CD4-positive, alpha-beta T cell treated with Interleukin-2 at 100 ng/mL for 4 hours (primary cell): ENCODE measurements around the gene FOXL2.

Source experiments
- DNase-seq: peaks from one replicate; pipeline ENCODE4 v3.0.0-alpha.2; 2020; ENCODE audit warnings: low spot score

FOXL2 gene

DNA sequence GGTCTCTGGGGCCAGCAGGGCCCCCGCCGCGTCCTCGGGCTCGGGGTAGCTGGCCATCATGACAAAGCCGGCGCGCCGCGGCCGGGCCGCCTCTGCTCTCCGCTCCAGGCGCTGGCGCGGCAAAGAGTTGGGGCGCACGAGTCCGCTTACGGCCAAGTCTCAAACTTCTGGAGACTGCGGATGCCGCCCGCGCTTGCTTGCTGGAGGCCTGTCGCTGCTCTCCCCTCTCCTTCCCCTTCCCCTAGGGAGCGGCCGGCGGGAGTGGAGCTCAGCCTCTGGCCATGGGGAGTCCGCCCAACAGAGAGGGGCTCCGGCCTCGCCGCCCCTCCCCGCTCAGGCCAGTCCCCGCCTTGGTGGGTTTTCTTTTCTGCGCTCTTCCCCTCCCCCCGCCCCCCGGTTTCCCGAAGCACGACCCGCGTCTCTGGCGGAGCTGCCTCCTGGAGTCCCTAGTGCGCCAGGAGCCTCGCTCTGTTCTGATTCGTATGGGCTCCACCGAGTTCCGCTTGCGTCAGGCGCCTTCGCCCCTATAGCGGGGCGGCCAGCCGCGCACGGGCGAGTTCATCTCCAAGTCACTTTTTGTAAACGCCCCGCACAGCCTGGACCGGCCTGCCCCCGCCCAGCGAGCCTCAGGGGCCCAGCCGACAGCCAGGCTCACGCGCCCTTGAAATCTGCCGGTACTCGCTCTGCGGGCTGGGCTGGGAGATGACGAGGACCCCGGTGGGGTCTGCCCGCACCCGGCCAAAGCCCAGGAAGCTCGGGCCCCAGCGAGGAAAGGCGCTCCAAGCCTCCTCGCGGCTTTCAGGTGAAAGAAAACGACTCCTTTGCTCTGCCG is at the start of gene FOXL2, which contains the start of gene FOXL2NB:
FOXL2 (minus strand) TSS at position 475 of the 832 bp plus-strand sequence; CDS start at position 60, 415 bp downstream.
FOXL2NB (plus strand) TSS at position 555 of the 832 bp plus-strand sequence; CDS start at position 703, 148 bp downstream.
- no peak for DNase-seq

DNA sequence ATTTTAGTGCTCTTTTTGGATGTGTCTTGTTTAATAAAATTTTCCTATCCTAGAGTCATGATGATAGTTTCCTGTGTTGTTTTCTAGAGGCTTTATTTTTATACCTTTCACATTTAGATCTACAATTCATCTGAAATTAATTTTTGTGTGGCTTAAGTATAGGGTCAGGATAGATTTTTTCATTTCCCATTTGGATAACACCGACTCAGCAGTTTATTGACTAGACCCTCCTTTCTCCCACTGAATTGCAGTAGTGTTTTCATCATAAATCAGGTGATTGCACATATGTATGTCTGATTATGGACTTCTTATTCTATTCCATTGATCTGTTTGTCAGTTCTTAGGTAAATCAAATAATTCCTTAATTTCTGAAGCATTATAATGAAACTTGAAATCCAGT is 48.8 kb upstream of the FOXL2 start:
- DNase-seq, result no peak

DNA sequence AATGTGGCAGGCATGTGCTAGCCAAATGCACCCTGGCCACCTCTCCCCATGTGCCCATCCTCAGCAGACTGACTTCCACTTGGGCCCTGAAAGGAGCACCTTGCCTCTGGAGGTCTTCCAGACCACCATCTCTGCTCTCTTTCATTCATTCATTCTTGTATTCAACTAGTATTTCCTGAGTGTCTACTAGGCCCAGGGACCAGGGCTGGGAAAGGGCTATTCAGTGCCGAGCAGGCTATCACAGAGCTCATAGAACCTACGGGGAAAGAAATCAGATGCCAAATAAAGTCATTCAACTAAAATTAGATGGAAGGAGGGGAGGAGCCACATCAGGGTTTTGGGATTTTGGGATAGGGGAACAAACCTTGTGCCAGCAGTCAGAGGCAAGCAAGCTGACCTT is 40.2 kb upstream of the FOXL2 start:
- no peak for DNase-seq

DNA sequence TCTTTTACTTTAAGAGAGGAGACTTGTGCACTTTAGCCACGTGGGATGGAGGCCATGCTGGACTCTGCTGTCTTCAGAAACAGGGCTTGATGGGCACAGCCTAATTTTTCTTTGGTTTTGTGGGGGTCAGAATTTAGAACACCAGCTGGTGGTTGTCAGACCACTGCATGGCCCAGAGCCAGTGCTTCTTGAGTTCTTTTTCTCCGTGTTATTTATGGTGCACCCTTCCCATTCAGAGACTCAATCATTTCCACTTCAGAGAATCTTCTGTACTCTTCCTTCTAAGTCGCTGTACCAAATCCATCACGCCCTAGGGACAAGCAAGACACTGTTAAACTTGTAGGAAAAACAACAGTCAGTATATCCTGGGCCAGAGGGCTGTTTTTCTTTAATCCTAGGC is 39.0 kb upstream of the FOXL2 start:
- DNase-seq, result no peak

GRCh38 chr3:138984816-138985215 is 37.9 kb upstream of the FOXL2 start:
- no peak for DNase-seq

DNA sequence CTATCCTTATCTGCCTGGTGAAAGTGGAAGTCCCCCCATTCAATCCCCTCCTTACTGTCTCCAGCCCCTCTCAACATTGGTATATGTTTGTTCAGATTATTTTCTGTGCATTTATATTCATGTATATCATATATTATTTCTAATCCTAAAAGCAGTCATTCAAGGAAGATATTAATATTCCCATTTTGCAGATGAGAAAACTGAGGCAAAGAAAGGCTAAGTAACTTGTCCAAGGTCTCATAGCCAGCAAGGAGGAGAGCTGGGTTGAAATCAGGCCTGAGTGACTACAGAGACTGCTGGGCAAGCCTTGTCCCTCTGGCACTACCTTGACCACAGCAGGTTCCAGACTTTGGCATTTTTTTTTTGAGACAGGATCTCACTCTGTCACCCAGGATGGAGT is 29.1 kb upstream of the FOXL2 start:
- no peak for DNase-seq

GRCh38 chr3:138975351-138975750 is 28.4 kb upstream of the FOXL2 start:
- DNase-seq, result no peak

DNA sequence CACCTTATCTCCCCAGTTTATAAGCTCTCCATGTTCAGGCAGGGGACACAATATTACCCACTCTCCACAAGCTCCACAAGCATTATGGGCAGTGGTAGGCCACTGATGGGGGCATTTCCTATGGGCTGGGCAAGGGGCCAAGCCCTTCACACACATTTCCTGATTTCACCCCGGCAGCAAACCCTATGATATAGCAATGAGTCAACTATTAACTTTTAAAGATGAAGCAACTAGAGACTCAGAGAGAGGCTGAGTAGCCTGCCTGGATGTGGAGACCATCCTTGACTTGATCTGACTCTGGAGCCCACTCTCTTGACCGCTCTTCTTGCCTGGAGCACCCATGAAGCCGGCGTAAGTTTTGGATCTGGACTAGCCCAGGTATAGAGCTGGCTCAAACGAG is 27.5 kb upstream of the FOXL2 start:
- DNase-seq, result no peak

- no peak for DNase-seq
Measured at GRCh38 chr3:138972941-138973340, 26.0 kb upstream of the FOXL2 start.

DNA sequence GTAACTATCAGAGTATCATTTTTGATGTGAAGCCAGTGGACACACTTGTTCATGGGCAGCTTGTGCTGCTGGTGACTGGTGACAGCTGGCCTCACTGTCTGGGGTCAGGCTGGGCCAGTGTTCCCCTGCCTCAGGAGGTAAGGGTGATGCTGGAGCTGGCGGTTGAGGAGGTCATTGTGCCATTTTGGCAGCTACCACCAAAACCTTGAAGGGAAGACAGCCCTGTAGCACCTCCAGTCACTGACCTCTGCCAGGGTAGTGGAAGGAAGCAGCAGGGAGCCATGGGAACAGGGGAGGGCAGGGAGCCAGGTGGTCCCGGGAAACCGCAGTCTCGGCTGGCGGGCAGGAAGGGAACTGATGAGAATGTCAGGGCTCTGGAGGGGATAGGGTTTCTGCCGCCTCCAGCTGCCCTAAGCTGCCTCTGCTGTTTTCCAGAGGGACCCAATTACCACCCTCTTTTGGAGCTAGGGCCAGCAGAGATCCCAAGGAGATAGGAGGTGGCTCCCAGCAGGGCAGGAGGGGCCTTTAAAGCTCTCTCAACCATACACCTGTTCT is 24.9 kb upstream of the FOXL2 start:
- DNase-seq, result no peak

- no peak for DNase-seq
Measured at GRCh38 chr3:138964923-138965322, 18.0 kb upstream of the FOXL2 start.

- DNase-seq, result no peak
Measured at GRCh38 chr3:138964264-138964663, 17.3 kb upstream of the FOXL2 start.

- DNase-seq, result no peak
Measured at GRCh38 chr3:138962854-138963560, 16.1 kb upstream of the FOXL2 start.

DNA sequence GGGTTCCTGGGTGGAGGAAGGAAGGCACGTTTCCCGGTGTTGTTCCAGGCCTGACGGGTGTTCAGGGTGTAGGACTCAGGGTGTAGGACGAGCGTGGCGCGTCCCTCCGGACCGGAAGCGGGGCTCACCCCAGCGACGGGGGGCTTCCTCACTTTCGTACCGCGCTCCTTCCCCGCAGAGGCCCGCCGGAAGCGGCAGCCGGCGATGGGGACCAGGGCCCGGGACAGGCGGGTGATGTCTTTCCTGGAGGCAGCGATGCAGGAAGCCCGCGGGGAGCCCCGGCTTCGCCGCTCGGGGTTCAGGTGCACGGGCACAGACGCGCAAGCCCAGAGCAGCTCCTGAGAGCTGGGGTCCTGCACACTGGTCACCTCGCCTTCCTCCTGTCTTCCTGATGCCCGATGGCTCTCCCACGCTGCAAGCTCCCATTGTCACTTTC is 13.5 kb upstream of the FOXL2 start:
- DNase-seq, result no peak

DNA sequence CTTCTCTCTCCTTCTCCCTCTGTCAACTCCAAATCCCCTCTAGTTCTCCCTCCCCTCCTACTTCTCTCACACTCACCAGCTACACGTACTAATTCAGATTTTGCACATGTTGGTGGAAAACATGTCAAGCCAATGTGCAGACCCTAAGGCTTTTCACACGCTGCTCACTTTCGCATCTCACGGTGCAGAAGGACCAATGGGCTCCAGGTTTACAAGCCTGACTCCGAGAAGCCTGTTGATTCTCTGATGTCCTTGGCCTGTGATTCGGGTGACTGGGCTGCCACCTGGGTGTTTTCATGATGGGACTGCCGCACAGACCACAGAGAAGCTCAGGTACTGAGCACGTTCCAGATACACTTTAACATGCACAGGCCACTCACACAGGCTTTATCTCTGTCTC is 3.8 kb upstream of the FOXL2 start:
- no peak for DNase-seq

DNA sequence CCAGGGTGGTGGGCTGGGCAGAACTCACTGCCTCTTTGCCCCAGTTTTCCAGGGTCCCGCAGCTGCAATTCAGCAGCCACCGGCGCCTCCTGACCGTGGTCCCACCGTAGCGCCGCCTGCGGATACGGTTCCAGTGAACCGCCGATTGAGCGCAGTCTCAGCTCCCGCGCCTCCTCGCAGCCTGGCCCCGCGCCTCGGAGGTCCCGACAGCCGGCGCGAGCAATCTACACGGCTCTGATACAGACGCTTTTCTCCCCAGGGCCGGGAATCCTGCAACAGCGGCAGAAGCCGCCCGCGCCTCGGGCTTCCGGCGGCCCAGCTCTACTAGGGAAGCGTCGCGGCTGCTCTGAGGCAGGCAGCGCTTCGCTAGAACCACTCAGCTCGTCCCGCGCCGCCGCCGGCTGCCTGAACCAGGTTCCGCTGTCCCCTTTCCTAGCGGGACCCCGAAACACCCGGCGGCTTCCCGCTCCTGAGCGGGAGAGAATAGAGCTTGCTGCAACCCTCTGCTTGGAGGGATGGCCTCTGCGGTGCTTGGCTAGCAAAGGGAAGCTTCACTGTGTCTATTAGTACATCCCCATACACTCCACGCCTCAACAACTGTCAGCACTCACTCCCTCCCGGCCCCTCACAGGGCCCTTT is 3.2 kb upstream of the FOXL2 start:
- no peak for DNase-seq

DNA sequence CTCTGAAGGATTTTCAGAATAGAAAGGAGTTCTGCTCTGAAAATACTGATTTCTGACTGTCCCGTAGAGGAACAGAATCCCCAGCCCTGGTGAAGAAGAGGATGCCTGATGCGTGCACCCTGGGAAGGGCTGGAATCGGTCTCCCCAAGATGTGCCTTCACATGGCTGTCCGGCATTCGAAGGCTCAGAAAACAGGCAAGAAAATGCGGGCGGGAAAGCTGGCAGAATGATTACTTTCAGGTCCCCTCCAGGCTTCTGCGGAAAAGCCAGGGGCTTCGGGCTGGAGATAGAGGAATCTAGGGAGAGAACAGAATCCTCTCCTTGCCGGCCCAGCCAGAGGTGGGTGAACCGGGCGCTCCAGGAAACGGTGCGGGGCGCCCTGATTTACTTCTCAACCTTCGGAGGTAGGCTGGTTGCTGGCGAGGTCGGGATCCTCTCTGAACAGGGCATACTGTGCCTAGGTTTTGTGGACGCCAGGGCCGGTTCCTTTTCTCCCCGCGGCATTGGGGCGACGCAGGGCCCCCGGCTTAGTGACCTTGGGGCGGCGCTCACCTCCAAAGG is 2.6 kb upstream of the FOXL2 start:
- DNase-seq, result no peak

GRCh38 chr3:138949002-138949418 is 2.1 kb upstream of the FOXL2 start:
- no peak for DNase-seq

GRCh38 chr3:138948371-138949001 is 1.5 kb upstream of the FOXL2 start:
- no peak for DNase-seq

GRCh38 chr3:138947495-138948121 is 671 bp upstream of the FOXL2 start:
- no peak for DNase-seq
